GM21717 (cell line): ENCODE results near the gene DNAJB8.

Source experiments
- ATAC-seq: cut with Tn5 transposase; IDR thresholded peaks from one replicate; pipeline ENCODE4 v1.9.1; 2021; ENCODE audit warnings: mild to moderate bottlenecking, moderate library complexity; ENCODE audit not compliant: unreplicated experiment

The DNAJB8 gene

GRCh38 chr3:128483657-128484403 lies 17.1 kb upstream of the DNAJB8 start:
- ATAC-seq: no peak

- ATAC-seq: no peak
Observed at GRCh38 chr3:128482666-128483656, 16.3 kb upstream of the DNAJB8 start.

- ATAC-seq: no peak
Observed at GRCh38 chr3:128482175-128482574, 15.5 kb upstream of the DNAJB8 start.

GRCh38 chr3:128481438-128481942 lies 14.8 kb upstream of the DNAJB8 start:
- no peak for ATAC-seq

- no peak for ATAC-seq
Observed at GRCh38 chr3:128480717-128481437, 14.2 kb upstream of the DNAJB8 start.

- ATAC-seq: no peak
Observed at GRCh38 chr3:128480278-128480677, 13.6 kb upstream of the DNAJB8 start.

GRCh38 chr3:128479558-128480086 lies 12.9 kb upstream of the DNAJB8 start:
- no peak for ATAC-seq

GRCh38 chr3:128478576-128479506 lies 12.2 kb upstream of the DNAJB8 start:
- no peak for ATAC-seq

GRCh38 chr3:128476659-128477058 lies 10.0 kb upstream of the DNAJB8 start:
- ATAC-seq: no peak

- no peak for ATAC-seq
Observed at GRCh38 chr3:128475355-128475754, 8.7 kb upstream of the DNAJB8 start.

- no peak for ATAC-seq
Observed at GRCh38 chr3:128473737-128474136, 7.0 kb upstream of the DNAJB8 start.

GRCh38 chr3:128473180-128473519 lies 6.5 kb upstream of the DNAJB8 start:
- ATAC-seq: no peak

- no peak for ATAC-seq
Observed at GRCh38 chr3:128472449-128473179, 5.9 kb upstream of the DNAJB8 start.

- ATAC-seq: no peak
Observed at GRCh38 chr3:128471720-128472119, 5.0 kb upstream of the DNAJB8 start.

GRCh38 chr3:128471110-128471509 lies 4.4 kb upstream of the DNAJB8 start:
- ATAC-seq: no peak

- ATAC-seq: no peak
Observed at GRCh38 chr3:128470134-128470899, 3.6 kb upstream of the DNAJB8 start.

- ATAC-seq: no peak
Observed at GRCh38 chr3:128469556-128469955, 2.9 kb upstream of the DNAJB8 start.

GRCh38 chr3:128468791-128469527 lies 2.3 kb upstream of the DNAJB8 start:
- ATAC-seq: no peak
